ENCODE results near the gene TMEM91.

DNA sequence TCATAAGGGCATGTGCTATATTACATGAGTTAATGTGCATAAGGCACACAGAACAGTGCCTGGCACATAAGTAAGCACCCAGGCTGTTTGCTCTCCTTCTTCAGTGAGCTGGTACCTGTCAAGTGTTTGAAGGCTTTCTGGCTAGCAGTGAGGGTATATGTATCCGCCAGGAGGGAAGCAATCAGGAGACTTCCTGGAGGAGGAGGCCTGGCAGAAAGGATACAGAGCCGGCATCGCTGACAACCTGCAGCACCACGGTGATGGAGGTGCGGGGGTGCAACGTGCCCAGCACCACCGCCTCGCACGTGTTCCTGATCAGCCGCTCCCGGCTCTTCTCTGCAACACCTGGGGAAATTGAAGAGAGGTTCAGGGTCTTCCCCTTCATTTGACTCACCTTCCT, 15.3 kb downstream of the TMEM91 start:
- no peak for TF ChIP-seq CTCF (optimal IDR thresholded peaks at IDR 0.05 in 1 of 3, IDR thresholded peaks at IDR 0.05 in 1 of 3, conservative IDR thresholded peaks at IDR 0.05 in 1 of 3; ENCODE audit: extremely low read depth in 1 of 3, insufficient read depth in 2 of 3, low read length in 3 of 3)
- no peak for TF ChIP-seq EZH2 (IDR thresholded peaks at IDR 0.05; ENCODE audit: low read length)

All from keratinocyte (primary cell).